HG02938 (cell line): ENCODE measurements around the gene MIEF2.

Experiments
- ATAC-seq: cut with Tn5 transposase; IDR thresholded peaks from one replicate; pipeline ENCODE4 v1.9.1; 2021; ENCODE audit warnings: mild to moderate bottlenecking, moderate library complexity; ENCODE audit not compliant: unreplicated experiment

Gene MIEF2

GRCh38 chr17:18235743-18236256 lies 24.7 kb upstream of the MIEF2 start:
- ATAC-seq, result no peak

- no peak for ATAC-seq
These were observed 24.0 kb upstream of the MIEF2 start for GRCh38 chr17:18236494-18236893.

GRCh38 chr17:18237461-18237860 lies 23.0 kb upstream of the MIEF2 start:
- ATAC-seq, result no peak

- no peak for ATAC-seq
These were observed 22.2 kb upstream of the MIEF2 start for GRCh38 chr17:18238299-18238698.

DNA sequence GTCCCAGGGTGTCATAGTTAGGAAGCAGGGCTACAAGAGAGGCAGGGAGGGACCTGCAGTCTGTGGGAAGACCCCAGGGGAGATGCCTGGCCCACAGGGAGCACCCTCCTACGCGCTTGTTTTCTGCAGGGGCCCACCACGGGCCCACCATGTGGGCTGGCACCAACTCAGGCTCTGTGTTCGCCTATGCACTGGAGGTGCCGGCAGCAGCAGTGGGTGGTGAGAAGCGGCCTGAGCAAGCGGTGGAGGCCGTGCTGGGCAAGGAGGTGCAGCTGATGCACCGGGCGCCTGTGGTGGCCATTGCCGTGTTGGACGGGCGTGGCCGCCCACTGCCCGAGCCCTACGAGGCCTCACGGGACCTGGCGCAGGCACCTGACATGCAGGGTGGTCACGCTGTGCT lies 20.0 kb upstream of the MIEF2 start:
- no peak for ATAC-seq

DNA sequence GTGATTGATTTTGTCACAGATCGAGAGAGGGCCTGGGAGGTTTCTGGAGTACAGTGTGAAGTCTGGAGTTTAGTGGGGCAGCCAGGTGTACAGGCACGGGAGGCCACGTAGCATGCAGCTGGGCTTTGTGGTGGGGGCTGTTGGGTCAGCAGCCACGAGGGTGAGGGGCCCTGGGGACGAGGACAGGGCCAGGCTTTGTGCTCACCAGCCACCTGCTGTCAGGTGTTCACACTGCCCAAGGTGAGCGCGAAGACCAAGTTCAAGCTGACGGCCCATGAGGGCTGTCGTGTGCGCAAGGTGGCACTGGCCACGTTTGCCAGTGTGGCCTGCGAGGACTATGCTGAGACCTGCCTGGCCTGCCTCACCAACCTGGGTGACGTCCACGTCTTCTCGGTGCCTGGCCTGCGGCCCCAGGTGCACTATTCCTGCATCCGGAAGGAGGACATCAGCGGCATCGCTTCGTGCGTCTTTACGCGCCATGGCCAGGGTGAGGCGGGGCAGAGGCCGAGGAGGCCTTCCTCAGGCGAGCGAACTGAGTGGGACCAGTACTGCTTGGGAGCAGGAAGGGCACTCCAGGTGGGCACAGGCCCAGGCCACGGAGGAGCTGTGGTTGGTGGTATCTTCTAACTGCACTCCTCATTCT lies 19.1 kb upstream of the MIEF2 start:
- ATAC-seq, result no peak

DNA sequence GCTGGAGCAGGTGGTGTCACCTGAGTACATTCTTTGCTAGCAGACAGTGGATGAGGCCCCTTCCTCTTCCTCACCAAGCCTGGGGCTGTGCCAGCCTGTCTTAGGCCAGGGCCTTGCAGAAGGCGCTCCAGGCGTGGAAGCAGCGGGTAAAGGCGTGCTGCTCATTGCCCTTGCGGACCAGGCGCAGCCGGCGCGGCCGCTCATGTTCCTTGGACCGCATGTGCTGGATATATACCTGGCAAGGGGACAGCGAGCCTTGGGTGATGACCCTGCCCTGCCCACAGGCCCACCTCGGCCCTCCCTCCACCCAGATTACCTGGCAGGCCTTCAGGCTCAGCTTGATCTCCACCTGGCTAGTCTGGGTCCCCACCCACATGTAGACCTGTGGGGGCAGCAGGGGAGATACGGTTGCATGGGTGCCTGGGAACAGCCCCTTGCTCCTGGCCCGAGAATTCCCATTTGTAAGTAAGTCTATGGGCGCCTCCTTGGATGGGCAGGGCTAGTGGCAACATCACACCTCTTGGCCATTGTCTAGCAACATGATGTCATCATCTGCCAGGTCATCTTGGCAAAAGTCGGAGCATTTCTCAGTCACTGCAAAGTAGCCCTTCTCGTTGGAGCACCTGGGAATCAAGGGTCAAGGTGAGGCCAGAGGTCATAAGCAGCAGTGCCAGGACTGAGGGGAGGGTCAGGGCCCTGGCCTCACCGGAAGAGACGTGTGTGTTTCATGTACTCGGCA lies 15.3 kb upstream of the MIEF2 start:
- no peak for ATAC-seq

DNA sequence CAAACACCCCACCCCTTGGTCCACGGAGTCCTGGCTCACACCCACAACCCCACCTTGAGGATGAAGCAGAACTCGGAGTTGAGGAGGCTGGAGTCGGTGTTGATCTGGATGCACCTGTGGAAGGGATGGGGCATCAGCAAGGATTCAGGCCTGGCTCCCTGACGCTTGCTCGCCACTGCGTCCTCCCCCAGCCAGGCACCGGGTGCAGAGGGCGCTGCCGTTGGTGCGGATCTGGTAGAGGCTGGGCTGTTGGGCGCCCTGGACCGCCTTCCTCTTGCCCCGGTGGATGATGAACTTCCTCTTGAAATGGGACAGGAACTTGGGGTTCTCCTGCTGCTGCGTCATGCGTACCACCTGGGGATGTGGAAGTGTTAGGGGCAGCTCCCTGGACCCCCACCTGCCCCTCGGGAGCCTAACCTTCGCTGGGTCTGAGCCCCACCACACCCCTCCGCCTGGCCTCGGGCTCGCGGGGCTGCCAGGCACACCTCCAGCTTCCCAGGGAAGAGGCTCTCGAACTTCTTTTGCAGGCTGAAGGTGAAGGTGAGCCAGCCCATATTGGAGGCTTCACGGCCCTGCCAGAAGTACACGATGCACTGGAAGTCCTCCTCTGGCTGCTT lies 14.2 kb upstream of the MIEF2 start:
- ATAC-seq, result no peak

- no peak for ATAC-seq
These were observed 13.4 kb upstream of the MIEF2 start for GRCh38 chr17:18246880-18247612.

DNA sequence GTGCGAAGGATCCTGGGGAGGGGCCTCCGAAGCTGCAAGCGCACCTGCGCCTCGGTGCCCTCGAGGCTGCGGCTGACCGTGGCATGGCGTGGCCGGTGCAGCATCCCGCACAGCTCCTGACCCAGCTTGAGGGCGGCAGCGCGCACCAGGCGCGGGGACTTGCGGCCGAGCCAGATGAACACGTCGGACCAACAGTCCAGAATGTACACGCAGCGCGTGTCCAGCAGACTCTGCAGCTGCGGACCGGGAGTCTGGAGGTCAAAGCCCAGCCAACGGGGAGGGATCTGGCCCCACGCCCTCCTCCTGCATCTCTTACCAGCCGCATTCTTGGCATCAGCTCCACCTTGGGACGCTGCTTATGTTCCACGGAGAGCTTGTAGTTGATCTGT lies 12.9 kb upstream of the MIEF2 start:
- ATAC-seq, result no peak

- no peak for ATAC-seq
These were observed 12.1 kb upstream of the MIEF2 start for GRCh38 chr17:18248300-18248731.

GRCh38 chr17:18248811-18249210 lies 11.7 kb upstream of the MIEF2 start:
- no peak for ATAC-seq

DNA sequence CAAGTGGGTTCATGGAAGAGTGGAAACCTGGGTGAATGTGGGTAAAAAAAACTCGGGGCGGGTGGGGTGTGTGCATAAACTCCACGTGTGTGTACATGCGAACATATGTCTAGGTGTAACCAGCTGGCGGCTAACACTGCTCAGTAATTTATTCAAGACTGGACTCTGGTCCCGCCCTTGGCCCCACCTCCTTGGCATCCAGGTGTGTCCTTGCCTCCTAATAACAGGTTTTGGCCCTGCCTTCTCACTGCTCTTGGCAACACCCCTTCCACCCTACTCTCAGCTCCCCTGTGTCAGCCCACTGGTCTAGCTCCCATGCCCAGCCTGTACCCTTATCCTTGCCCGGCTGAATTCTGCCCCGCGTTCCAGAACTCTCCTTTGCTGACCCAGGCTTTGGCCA lies 10.2 kb upstream of the MIEF2 start:
- no peak for ATAC-seq

DNA sequence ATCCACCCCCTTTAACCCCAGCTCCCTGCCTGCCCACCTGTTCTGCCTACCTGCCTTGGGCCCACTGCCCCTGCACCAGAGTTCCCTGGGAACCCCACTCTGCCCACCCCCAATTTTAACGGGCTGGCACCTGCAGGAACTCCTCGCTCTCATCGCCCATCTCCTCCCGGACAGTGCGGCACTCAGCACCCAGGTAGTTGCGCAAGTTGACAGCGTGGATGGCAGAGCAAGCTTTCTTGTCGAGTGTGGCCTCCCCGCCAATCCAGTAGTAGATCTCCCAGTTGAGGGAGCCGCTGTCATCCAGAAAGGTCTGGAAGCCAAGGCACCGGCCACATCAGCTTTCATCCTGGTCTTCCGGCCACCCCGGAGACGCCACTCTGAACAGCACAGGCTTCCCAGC lies 9.8 kb upstream of the MIEF2 start:
- ATAC-seq, result no peak

DNA sequence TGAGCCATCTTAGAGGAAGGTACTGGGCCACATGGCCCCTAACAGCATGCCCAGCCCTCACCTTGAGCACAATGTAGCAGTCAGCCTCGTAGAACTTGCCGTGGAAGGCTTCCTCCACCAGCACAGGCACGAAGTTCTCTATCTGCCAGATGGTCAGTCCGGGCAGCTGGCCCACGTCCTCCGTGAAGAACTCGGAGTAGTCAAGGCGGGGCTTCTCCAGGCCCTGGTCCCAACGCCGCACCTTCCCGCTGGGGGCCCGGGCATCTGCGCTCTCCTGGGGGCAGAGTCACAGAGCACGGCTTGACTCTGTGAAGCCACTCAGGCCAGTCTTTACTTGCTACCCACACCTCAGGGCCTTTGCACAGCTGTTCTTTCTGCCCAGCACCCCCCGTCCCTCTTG lies 9.3 kb upstream of the MIEF2 start:
- ATAC-seq, result no peak

DNA sequence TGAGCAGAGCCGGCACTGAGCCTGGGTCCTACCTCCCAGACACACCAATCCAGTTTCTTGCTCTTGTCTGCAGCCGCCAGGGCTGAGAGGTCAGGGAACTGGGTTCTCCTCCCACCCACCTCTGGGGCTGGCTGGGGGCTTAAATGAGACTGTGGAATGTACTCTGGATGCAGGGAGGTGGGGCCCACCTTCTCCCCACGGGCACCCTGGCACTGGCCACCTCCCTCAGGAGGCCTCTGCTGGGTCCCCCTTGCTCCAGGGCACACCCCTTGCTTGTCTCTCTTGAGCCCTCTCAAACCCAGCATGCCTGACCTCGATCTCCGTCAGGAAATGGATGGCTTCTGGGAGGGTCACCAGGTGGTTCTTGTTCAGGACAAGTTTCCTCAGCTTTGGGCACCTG lies 8.3 kb upstream of the MIEF2 start:
- no peak for ATAC-seq

DNA sequence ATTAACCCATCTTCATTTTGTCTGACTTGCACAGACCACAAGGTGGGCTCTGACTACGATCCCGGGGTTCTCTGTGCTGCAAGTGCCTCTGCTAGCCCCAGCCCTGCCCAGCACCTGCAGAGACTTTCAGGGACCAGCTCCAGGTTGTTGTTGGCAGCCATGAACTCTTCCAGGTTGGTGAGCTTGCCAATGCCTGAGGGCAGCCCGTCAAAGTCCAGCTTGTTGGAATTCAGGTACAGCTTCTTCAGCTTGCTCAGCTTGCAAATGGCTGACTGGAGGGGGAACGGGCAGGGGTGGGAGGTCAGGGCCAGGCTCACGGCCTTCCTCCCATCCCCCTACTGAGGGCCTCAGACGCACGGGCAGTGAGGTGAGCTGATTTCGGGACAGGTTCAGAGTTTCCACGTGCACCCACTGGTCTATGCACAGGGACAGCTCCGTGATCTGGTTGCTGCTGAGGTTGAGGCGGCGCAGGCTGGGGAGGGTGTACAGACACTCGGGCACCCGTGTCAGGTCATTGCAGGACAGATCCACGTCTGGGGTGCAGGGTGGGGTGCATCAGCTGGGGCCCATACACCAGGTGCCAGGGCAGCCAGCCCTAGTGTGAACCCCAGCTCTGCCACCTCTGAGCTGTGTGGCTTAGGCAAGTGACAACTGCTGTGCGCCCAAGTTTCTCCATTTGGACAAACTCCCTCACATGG lies 7.1 kb upstream of the MIEF2 start:
- ATAC-seq, result no peak

- no peak for ATAC-seq
These were observed 6.3 kb upstream of the MIEF2 start for GRCh38 chr17:18253947-18254821.

DNA sequence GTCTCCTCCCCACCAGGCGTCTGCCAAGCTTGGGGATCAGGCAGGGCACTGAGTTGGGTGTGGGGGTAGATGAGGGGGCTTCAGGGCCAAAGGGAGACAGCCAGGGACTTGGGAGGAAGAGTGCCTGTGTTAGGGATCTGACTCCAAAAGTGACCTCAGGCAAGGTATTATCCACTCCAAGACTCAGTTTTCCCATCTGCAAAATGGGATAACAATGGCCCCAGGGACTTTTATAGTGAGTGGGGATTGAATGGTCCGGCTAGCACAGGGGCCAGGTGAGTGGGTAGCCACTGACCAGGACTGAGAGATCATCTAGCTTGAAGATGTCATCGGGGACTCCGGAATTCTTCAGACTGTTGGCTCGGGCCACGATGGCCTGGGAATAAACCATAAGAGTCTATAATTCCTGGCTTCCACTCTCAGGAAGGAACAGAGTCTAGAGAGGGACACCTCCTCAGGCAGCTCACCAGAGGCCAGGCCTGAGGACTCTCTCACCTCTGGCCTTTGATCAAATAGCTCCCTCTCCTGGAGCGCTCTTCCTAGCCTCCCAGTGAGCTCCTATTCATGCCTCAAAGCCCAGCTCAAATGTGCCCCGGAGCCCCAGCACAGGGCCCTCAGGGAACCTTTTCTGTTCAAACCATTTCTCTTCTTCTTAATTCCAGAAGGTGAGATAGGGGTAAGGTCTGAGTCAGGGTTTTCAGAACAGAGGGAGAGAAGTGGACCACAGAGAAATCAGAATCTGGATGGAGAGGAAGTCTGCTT lies 5.4 kb upstream of the MIEF2 start:
- no peak for ATAC-seq
